Uterus (tissue), 4 donors: ENCODE results near the gene OSBPL8. TPM values are rescaled to one million over a fixed set of nuclear protein-coding genes. Genes with fewer than 3 reads are reported as not detected.

Experiments
- DNase-seq, 2 donors: peaks; one replicate each; pipeline ENCODE4 v3.0.0-alpha.2; 2019 to 2020
- H3K27ac ChIP-seq, 2 donors: fragments of 200-600 bp; sonication (generic); 1 replicate in 1 of 2; 2 replicates in 1 of 2; pipeline ENCODE4 v1.5.1; 2016 to 2018
- H3K27me3 ChIP-seq, 2 donors: fragments of 200-600 bp; sonication (generic); one replicate each; pipeline ENCODE4 v1.5.1; 2018 to 2019; ENCODE audit warnings: control low read depth in 1 of 2
- H3K36me3 ChIP-seq, 2 donors: fragments of 200-600 bp; sonication (generic); one replicate each; pipeline ENCODE4 v1.5.1; 2019; ENCODE audit warnings: control low read depth in 1 of 2
- H3K4me1 ChIP-seq, 2 donors: fragments of 200-600 bp; sonication (generic); one replicate each; pipeline ENCODE4 v1.5.1; 2018 to 2019; ENCODE audit warnings: control low read depth in 1 of 2
- H3K4me3 ChIP-seq, 2 donors: fragments of 200-600 bp; sonication (generic); 1 replicate in 1 of 2; 2 replicates in 1 of 2; pipeline ENCODE4 v1.5.1; 2018 to 2019; ENCODE audit warnings: mild to moderate bottlenecking in 1 of 2
- H3K9me3 ChIP-seq, 2 donors: fragments of 200-600 bp; sonication (generic); one replicate each; pipeline ENCODE4 v1.5.1; 2019; ENCODE audit warnings: control low read depth in 1 of 2
- CTCF ChIP-seq, 4 experiments: fragments of 200-600 bp in 2 of 4; fragments of 450-650 bp in 2 of 4; sonication (generic) in 2 of 4; IDR thresholded peaks; one replicate each; pipeline ENCODE4 v1.5.1; 2016 to 2019; ENCODE audit warnings: antibody characterized with exemption in 4 of 4, mild to moderate bottlenecking in 2 of 4, moderate library complexity in 1 of 4
- POLR2A ChIP-seq, 2 donors: fragments of 450-650 bp; IDR thresholded peaks; one replicate each; pipeline ENCODE4 v1.6.1; 2016; ENCODE audit warnings: antibody characterized with exemption in 2 of 2, mild to moderate bottlenecking in 1 of 2, moderate library complexity in 1 of 2
- intact Hi-C: fragments of 100-400 bp; cut with DNase I; formaldehyde crosslinking; loops from one replicate; pipeline ENCODE4 v1.15.1; 2023; ENCODE audit warnings: low total_unique reads
- total RNA-seq, 4 donors: library from RNA; depleted of rRNA in 3 of 4; stranded (reverse); fragments of >200 nt in 3 of 4; gene quantifications; one replicate each; pipeline versions ENCODE4 v1.1.0 to v1.2.4, GENCODE V29; 2014 to 2023
- donor health status: DM: yes; HTN: yes; CAD: no.

OSBPL8 gene
- total RNA-seq, 4 donors from 2014 or later, result 22.0 to 131 (median 69.3) TPM

- H3K27me3 ChIP-seq, result no peaks in the 10 kb centered on the region
- H3K9me3 ChIP-seq, result no peaks in the 10 kb centered on the region
- H3K36me3 ChIP-seq, result no peaks in the 10 kb centered on the region
- DNase-seq, result no peak
- intact Hi-C loops, result no loop called here
- H3K4me3 ChIP-seq, result no peak overlapping the region
- no peak overlapping the region for H3K27ac ChIP-seq
- TF ChIP-seq CTCF (IDR thresholded peaks at IDR 0.05), result no peak
- no peak for TF ChIP-seq POLR2A (IDR thresholded peaks at IDR 0.05)
- H3K4me1 ChIP-seq, result no peaks in the 10 kb centered on the region
Measured at GRCh38 chr12:76464631-76465166, 94.9 kb downstream of the OSBPL8 start.

- TF ChIP-seq POLR2A (IDR thresholded peaks at IDR 0.05) (no peak), CTCF (IDR thresholded peaks at IDR 0.05) (no peak)
Measured at GRCh38 chr12:76462668-76463224, 96.8 kb downstream of the OSBPL8 start.

DNA sequence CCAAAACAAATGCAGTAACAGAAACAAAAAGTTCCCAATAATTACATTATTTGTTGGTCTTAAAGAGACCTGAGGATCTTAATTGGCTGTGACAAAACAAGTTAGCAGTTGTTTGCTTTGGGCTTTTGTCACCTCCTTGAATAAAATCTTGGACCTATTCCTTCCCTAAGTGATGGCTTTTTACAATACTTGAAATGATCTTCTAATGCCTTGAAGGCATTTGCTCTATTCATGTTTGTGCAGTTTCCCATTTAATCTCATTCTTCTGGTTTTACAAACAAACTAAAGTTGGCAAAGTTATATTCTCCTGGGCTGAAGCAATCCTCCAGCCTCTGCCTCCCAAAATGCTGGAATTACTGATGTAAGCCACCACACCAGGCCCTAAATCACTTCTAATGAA lies 98.8 kb downstream of the OSBPL8 start:
- H3K4me3 ChIP-seq, result no peak overlapping the region
- intact Hi-C loops, result no loop called here
- no peak overlapping the region for H3K27ac ChIP-seq
- H3K36me3 ChIP-seq, result no peaks in the 10 kb centered on the region
- no peaks in the 10 kb centered on the region for H3K9me3 ChIP-seq
- no peaks in the 10 kb centered on the region for H3K4me1 ChIP-seq
- TF ChIP-seq POLR2A (IDR thresholded peaks at IDR 0.05) (no peak), CTCF (IDR thresholded peaks at IDR 0.05) (no peak)
- DNase-seq, result no peak
- H3K27me3 ChIP-seq, result no peaks in the 10 kb centered on the region

More at GRCh38 chr12:76462668-76463224, 96.8 kb downstream of the OSBPL8 start:
- no peaks in the 10 kb centered on the region for H3K36me3 ChIP-seq
- no peak overlapping the region for H3K27ac ChIP-seq
- no peaks in the 10 kb centered on the region for H3K9me3 ChIP-seq
- DNase-seq, result no peak
- intact Hi-C loops, result no loop called here
- no peaks in the 10 kb centered on the region for H3K4me1 ChIP-seq
- no peak overlapping the region for H3K4me3 ChIP-seq
- H3K27me3 ChIP-seq, result no peaks in the 10 kb centered on the region

DNA sequence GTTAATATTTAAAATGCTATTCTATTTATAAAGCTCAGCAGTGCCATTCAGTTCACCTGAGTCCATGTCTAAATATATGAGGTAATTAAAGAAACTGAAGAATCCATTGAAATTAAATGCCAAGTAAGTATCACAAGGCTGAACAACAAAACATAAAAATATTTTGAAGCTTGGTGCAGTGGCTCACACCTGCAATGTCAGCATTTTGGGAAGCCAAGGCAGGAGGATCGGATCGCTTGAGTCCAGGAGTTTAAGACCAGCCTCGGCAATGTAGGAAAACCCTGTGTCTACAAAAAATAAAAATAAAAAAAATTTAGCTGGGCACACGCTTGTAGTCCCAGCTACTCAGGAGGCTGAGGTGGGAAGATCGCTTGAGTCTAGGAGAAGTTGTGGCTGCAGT lies 101.8 kb downstream of the OSBPL8 start:
- Histone ChIP-seq H3K4me1 (no peaks in the 10 kb centered on the region), H3K4me3 (no peak overlapping the region), H3K27me3 (no peaks in the 10 kb centered on the region), H3K9me3 (no peaks in the 10 kb centered on the region), H3K27ac (no peak overlapping the region), H3K36me3 (no peaks in the 10 kb centered on the region)
- DNase-seq, result no peak
- TF ChIP-seq POLR2A (IDR thresholded peaks at IDR 0.05) (no peak), CTCF (IDR thresholded peaks at IDR 0.05) (no peak)
- intact Hi-C loops, result no loop called here

DNA sequence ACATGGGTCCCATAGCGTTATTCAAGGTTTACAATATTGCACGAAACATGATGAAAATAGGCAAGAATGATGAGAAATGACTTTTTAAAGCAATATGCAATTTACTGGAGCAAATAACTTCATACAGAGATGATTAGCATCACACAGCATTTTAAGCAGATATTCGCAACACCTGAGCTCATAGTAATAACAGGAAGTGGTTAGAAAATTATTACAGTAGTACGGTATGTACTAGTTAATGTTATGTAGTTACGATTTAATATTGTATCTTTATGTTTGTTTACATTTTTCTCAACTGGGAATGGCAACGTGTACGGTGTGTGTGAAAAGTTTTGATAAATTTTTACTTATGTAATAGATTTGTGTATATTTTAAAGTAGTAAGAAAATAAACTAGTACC lies 102.6 kb downstream of the OSBPL8 start:
- intact Hi-C loops, result no loop called here
- DNase-seq, result no peak
- no peak overlapping the region for H3K27ac ChIP-seq
- no peaks in the 10 kb centered on the region for H3K4me1 ChIP-seq
- TF ChIP-seq CTCF (IDR thresholded peaks at IDR 0.05) (no peak), POLR2A (IDR thresholded peaks at IDR 0.05) (no peak)
- H3K4me3 ChIP-seq, result no peak overlapping the region
- no peaks in the 10 kb centered on the region for H3K9me3 ChIP-seq
- H3K36me3 ChIP-seq, result no peaks in the 10 kb centered on the region
- no peaks in the 10 kb centered on the region for H3K27me3 ChIP-seq
